GM23248 (cell line): ENCODE results near the gene CISD2. TPM values are rescaled to one million over a fixed set of nuclear protein-coding genes. Genes with fewer than 3 reads are reported as not detected.

Experiments used
- DNase-seq: peaks from one replicate; pipeline ENCODE4 v3.0.0-alpha.2; 2015
- H2AFZ ChIP-seq: fragments of 200-600 bp; sonication (generic); 2 replicates; pipeline ENCODE4 v1.6.1; 2016; ENCODE audit warnings: antibody characterized with exemption
- H3F3A ChIP-seq: fragments of 200-600 bp; sonication (generic); 2 replicates; pipeline ENCODE4 v1.6.1; 2016; ENCODE audit warnings: mild to moderate bottlenecking, antibody characterized with exemption, mixed run types; ENCODE audit not compliant: insufficient read depth
- H3K27ac ChIP-seq: fragments of 200-600 bp; sonication (generic); 2 replicates; pipeline ENCODE4 v1.5.1; 2016; ENCODE audit warnings: mild to moderate bottlenecking
- H3K27me3 ChIP-seq: fragments of 200-600 bp; sonication (generic); replicated peaks from 2 replicates; pipeline ENCODE4 v1.6.1; 2016; ENCODE audit warnings: mild to moderate bottlenecking; ENCODE audit not compliant: insufficient read depth
- H3K36me3 ChIP-seq: fragments of 200-600 bp; sonication (generic); 2 replicates; pipeline ENCODE4 v1.6.1; 2016; ENCODE audit warnings: low read depth, mild to moderate bottlenecking
- H3K4me1 ChIP-seq: fragments of 200-600 bp; sonication (generic); 2 replicates; pipeline ENCODE4 v1.6.1; 2016; ENCODE audit warnings: mild to moderate bottlenecking; ENCODE audit not compliant: insufficient read depth
- H3K4me2 ChIP-seq: fragments of 200-600 bp; sonication (generic); one replicate; pipeline ENCODE4 v1.6.1; 2016; ENCODE audit warnings: mild to moderate bottlenecking; ENCODE audit not compliant: unreplicated experiment
- H3K4me3 ChIP-seq: fragments of 200-600 bp; sonication (generic); 2 replicates; pipeline ENCODE4 v1.5.1; 2016; ENCODE audit warnings: mild to moderate bottlenecking
- H3K79me2 ChIP-seq: fragments of 200-600 bp; sonication (generic); 2 replicates; pipeline ENCODE4 v1.6.1; 2016; ENCODE audit warnings: mild to moderate bottlenecking; ENCODE audit not compliant: insufficient read depth
- H3K9ac ChIP-seq: fragments of 200-600 bp; sonication (generic); 2 replicates; pipeline ENCODE4 v1.6.1; 2016; ENCODE audit warnings: mild to moderate bottlenecking
- H3K9me2 ChIP-seq: fragments of 200-600 bp; sonication (generic); 2 replicates; pipeline ENCODE4 v1.6.1; 2016; ENCODE audit warnings: mixed run types, mild to moderate bottlenecking, moderate library complexity; ENCODE audit not compliant: insufficient read depth
- H3K9me3 ChIP-seq: fragments of 200-600 bp; sonication (generic); one replicate; pipeline ENCODE4 v1.6.1; 2017; ENCODE audit warnings: low read depth
- H4K20me1 ChIP-seq: fragments of 200-600 bp; sonication (generic); 2 replicates; pipeline ENCODE4 v1.6.0; 2016; ENCODE audit not compliant: insufficient read depth
- EZH2 ChIP-seq: fragments of 200-600 bp; sonication (generic); IDR thresholded peaks from 2 replicates; pipeline ENCODE4 v1.6.1; 2018; ENCODE audit warnings: antibody characterized with exemption, mild to moderate bottlenecking; ENCODE audit not compliant: insufficient read depth, poor library complexity, severe bottlenecking
- EZH2phosphoT487 ChIP-seq: fragments of 200-600 bp; sonication (generic); IDR thresholded peaks from 2 replicates; pipeline ENCODE4 v1.6.1; 2018; ENCODE audit warnings: antibody characterized with exemption, moderate library complexity, mild to moderate bottlenecking, low read depth; ENCODE audit not compliant: insufficient read depth
- WGBS, 2 experiments: methylation state at CpG; one replicate each; pipeline ENCODE4 v1.1.6; 2015 to 2017; ENCODE audit warnings: low lambda C conversion rate in 2 of 2, low coverage in 1 of 2; ENCODE audit errors: missing lambda C conversion rate in 2 of 2; 5-methylcytosine and 5-hydroxymethylcytosine counted together
- in situ Hi-C: fragments of 300-500 bp; cut with MboI; formaldehyde crosslinking; loops from 2 replicates; pipeline ENCODE4 v1.15.0; 2020
- polyA plus RNA-seq: library from polyadenylated mRNA; unstranded; fragments of >200 nt; fragmentation: Nextera tagmentation; extraction: Ambion mirVana; gene quantifications from 2 replicates; pipeline ENCODE4 v1.2.1, GENCODE V29; 2016
- total RNA-seq: library from RNA; depleted of rRNA; stranded (reverse); fragments of >200 nt; shearing (Covaris generic); gene quantifications from 2 replicates; pipeline ENCODE4 v1.2.3, GENCODE V29; 2014

Gene CISD2
- total and polyA plus RNA-seq, 2 experiments from 2014 or later: 40.3 to 69.7 TPM

DNA sequence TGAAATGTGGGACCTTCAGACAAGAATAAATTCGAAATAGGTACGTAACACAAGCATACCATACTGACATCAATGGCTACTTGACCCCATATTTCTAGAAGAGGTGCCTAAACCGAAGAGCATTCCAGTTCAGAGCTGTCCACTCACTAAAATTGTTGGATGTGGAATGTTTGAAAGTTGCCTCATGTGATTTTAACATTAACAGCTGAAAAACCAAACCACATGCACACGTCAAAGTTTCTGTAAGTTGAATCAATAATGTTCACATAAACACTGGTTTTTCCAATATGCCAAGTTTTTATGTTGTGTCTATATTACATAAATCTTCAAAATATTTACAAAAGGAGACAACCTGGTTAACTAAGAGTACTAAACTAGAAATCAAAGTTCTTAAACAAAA is 44.9 kb upstream of the CISD2 start:
- WGBS, 2 experiments: 66 to 68% methylated on average over 4 of the region's 4 CpGs
- TF ChIP-seq EZH2: no peak
- no peak for TF ChIP-seq EZH2phosphoT487
- H3K27me3 ChIP-seq: no peaks in the 10 kb centered on the region
- peak; percentile 45 for DNase-seq
- 0 out of 2 replicates have a peak, but pooled peaks cover 9% of the 10 kb centered on the region for H3K36me3 ChIP-seq
- in situ Hi-C loops: no loop called here
- H3K9me2 ChIP-seq: no peaks in the 10 kb centered on the region
- peak overlapping the region; percentile 99 for H3K9ac ChIP-seq
- no peak overlapping the region for H2AFZ ChIP-seq
- H3K4me3 ChIP-seq: peak overlapping the region; percentile 96
- peaks cover 48% of the 10 kb centered on the region for H4K20me1 ChIP-seq
- peak overlapping the region; percentile 91 for H3K4me2 ChIP-seq
- H3F3A ChIP-seq: peaks cover 70% of the 10 kb centered on the region
- H3K9me3 ChIP-seq: no peaks in the 10 kb centered on the region
- peaks cover 84% of the 10 kb centered on the region for H3K79me2 ChIP-seq
- H3K27ac ChIP-seq: peak overlapping the region; percentile 100
- peaks cover 51% of the 10 kb centered on the region for H3K4me1 ChIP-seq

- no peaks in the 10 kb centered on the region for H3K9me2 ChIP-seq
- 0 to 2% methylated on average over 2 of the region's 2 CpGs for WGBS, 2 experiments
- peak; percentile 36 for DNase-seq
Measured at GRCh38 chr4:102824398-102824797, 44.4 kb upstream of the CISD2 start.

GRCh38 chr4:102825261-102826091 is 43.3 kb upstream of the CISD2 start:
- in situ Hi-C loops: no loop called here
- Histone ChIP-seq H3K79me2 (peaks cover 84% of the 10 kb centered on the region), H3K36me3 (0 out of 2 replicates have a peak, but pooled peaks cover 9% of the 10 kb centered on the region), H3K9ac (peak overlapping the region; percentile 99), H3K9me2 (no peaks in the 10 kb centered on the region), H2AFZ (peak overlapping the region; percentile 9; the same call in 1 of the 2 replicates), H3K27ac (peak overlapping the region; percentile 100), H3K9me3 (no peaks in the 10 kb centered on the region), H3K4me2 (peak overlapping the region; percentile 91), H3K4me3 (peak overlapping the region; percentile 96), H3K27me3 (no peaks in the 10 kb centered on the region), H4K20me1 (peaks cover 35% of the 10 kb centered on the region), H3F3A (peaks cover 66% of the 10 kb centered on the region), H3K4me1 (peaks cover 45% of the 10 kb centered on the region)
- WGBS, 2 experiments: 1% methylated on average over 23 of the region's 23 CpGs
- no peak for TF ChIP-seq EZH2
- no peak for TF ChIP-seq EZH2phosphoT487
- DNase-seq: peak; percentile 83

More at GRCh38 chr4:102824398-102824797, 44.4 kb upstream of the CISD2 start:
- H3K36me3 ChIP-seq: 0 out of 2 replicates have a peak, but pooled peaks cover 9% of the 10 kb centered on the region
- no peaks in the 10 kb centered on the region for H3K27me3 ChIP-seq
- no peak for TF ChIP-seq EZH2phosphoT487
- TF ChIP-seq EZH2: no peak
- H3K9me3 ChIP-seq: no peaks in the 10 kb centered on the region
- peak overlapping the region; percentile 99 for H3K9ac ChIP-seq
- H3K4me3 ChIP-seq: peak overlapping the region; percentile 96
- peak overlapping the region; percentile 100 for H3K27ac ChIP-seq
- peak overlapping the region; percentile 91 for H3K4me2 ChIP-seq
- H3K79me2 ChIP-seq: peaks cover 84% of the 10 kb centered on the region
- in situ Hi-C loops: no loop called here
- no peak overlapping the region for H2AFZ ChIP-seq
- peaks cover 73% of the 10 kb centered on the region for H3F3A ChIP-seq
- H3K4me1 ChIP-seq: peaks cover 51% of the 10 kb centered on the region
- H4K20me1 ChIP-seq: peaks cover 45% of the 10 kb centered on the region

DNA sequence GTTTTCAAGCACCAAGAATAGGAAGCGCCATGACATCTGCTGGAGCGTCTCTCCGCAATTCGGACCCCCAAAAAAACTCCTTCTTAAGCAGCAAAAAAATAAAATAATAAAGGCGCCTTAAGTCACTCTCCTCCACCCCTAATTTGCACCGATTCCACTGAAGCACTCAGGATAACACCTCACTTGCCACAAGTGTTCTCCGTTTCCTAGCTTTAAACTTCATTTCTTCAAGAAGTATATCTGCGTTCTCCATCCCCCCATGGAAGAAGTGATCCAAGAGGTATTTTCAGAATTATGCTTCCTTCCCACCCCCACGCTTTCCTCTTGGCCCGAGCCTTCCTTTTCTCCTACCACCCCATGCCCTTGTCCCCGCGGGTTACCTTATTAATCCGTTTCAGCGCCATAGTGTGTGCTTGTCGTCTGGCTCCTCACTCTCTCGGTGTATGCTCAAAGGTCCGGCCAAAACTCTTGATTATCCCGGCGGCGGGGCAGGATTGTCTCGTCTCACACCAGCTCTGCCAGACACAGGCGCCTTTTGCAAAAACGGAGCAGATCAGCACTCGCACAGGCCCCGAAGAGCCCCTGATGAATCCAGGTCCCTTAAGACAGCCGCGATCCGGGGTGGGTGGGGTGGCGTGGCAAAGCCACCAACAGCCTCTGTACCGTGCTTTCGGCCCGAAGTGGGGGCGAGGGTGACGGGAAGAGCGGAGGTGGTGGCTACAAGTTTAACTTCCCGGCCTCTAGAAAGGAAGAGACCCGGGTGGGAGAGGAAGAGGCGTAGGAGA is 42.5 kb upstream of the CISD2 start:
- Histone ChIP-seq H2AFZ (no peak overlapping the region), H3K36me3 (0 out of 2 replicates have a peak, but pooled peaks cover 9% of the 10 kb centered on the region), H3F3A (peaks cover 64% of the 10 kb centered on the region), H3K9ac (peak overlapping the region; percentile 99), H3K9me3 (no peaks in the 10 kb centered on the region), H3K79me2 (peaks cover 83% of the 10 kb centered on the region), H3K4me2 (peak overlapping the region; percentile 91), H3K27ac (peak overlapping the region; percentile 100), H3K4me3 (peak overlapping the region; percentile 96), H3K9me2 (no peaks in the 10 kb centered on the region), H3K4me1 (peaks cover 37% of the 10 kb centered on the region), H4K20me1 (peaks cover 27% of the 10 kb centered on the region), H3K27me3 (no peaks in the 10 kb centered on the region)
- WGBS, 2 experiments: 0 to 1% methylated on average over 38 of the region's 38 CpGs
- in situ Hi-C loops: no loop called here
- DNase-seq: no peak
- TF ChIP-seq EZH2 (no peak), EZH2phosphoT487 (no peak)
